Measurements from ENCODE around the gene ABLIM2.

The ABLIM2 gene

GRCh38 chr4:8086783-8087445 lies 71.7 kb downstream of the ABLIM2 start:
- H3K27me3 ChIP-seq (ENCODE audit: control insufficient read depth, insufficient read depth, low read length): no peaks in the 10 kb centered on the region
- no peak overlapping the region for H3K9ac ChIP-seq (ENCODE audit: low read length)
- no peak overlapping the region for H3K4me3 ChIP-seq (ENCODE audit: low read length)
- no peaks in the 10 kb centered on the region for H3K9me3 ChIP-seq (ENCODE audit: control insufficient read depth, low read length)
- H3K36me3 ChIP-seq (ENCODE audit: control insufficient read depth, insufficient read depth, low read length): no peaks in the 10 kb centered on the region
- H3K4me1 ChIP-seq (ENCODE audit: control insufficient read depth, insufficient read depth, low read length): no peaks in the 10 kb centered on the region

GRCh38 chr4:8085491-8086117 lies 73.0 kb downstream of the ABLIM2 start:
- Histone ChIP-seq H3K9me3 (ENCODE audit: control insufficient read depth, low read length) (no peaks in the 10 kb centered on the region), H3K4me3 (ENCODE audit: low read length) (no peak overlapping the region), H3K27me3 (ENCODE audit: control insufficient read depth, insufficient read depth, low read length) (no peaks in the 10 kb centered on the region), H3K9ac (ENCODE audit: low read length) (no peak overlapping the region), H3K36me3 (ENCODE audit: control insufficient read depth, insufficient read depth, low read length) (no peaks in the 10 kb centered on the region), H3K4me1 (ENCODE audit: control insufficient read depth, insufficient read depth, low read length) (no peaks in the 10 kb centered on the region)

DNA sequence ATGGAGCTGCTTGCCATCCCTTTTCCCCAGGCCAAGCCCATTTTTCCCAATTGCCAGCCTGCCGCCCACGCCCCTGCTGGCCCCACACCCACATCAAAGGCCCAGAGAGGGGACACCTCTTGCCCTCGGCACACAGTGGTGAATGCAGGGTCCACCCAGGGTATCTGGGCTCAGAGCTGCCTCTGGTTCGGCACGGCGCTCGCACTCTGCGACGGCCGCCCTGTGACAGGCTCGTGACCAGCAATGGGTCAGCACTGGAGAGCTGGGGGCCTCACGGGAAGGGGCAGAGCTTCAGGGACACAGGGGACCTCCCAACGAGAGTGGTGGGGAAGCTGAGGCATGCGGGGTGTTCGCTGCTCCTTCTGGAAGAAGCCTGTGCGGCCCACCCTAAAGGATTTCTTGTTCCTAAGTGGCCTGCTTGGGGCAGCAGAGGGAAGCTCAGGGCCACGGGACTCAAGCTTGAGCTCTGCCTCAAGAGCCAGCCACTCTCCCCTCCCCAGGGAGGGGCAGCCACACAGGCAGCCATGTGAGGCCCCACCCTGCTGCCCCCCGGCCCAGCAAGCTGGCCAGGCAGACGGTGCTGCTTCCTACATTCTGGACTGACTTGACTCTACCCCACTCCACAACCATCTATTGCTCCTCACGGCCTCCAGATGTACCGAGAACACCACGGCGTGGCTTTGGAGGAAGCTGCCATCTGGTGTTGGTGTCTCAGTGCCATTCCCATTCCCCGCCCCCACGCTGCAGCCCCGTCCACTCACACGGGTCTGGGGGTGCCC lies 73.7 kb downstream of the ABLIM2 start:
- H3K9me3 ChIP-seq (ENCODE audit: control insufficient read depth, low read length): no peaks in the 10 kb centered on the region
- no peaks in the 10 kb centered on the region for H3K27me3 ChIP-seq (ENCODE audit: control insufficient read depth, insufficient read depth, low read length)

GRCh38 chr4:8084031-8084660 lies 74.5 kb downstream of the ABLIM2 start:
- H3K27me3 ChIP-seq (ENCODE audit: control insufficient read depth, insufficient read depth, low read length): no peaks in the 10 kb centered on the region
- H3K4me3 ChIP-seq (ENCODE audit: low read length): no peak overlapping the region
- no peaks in the 10 kb centered on the region for H3K36me3 ChIP-seq (ENCODE audit: control insufficient read depth, insufficient read depth, low read length)

More for the DNA sequence above, 73.7 kb downstream of the ABLIM2 start:
- no peaks in the 10 kb centered on the region for H3K36me3 ChIP-seq (ENCODE audit: control insufficient read depth, insufficient read depth, low read length)
- H3K9ac ChIP-seq (ENCODE audit: low read length): no peak overlapping the region
- H3K4me1 ChIP-seq (ENCODE audit: control insufficient read depth, insufficient read depth, low read length): no peaks in the 10 kb centered on the region
- no peak overlapping the region for H3K4me3 ChIP-seq (ENCODE audit: low read length)

DNA sequence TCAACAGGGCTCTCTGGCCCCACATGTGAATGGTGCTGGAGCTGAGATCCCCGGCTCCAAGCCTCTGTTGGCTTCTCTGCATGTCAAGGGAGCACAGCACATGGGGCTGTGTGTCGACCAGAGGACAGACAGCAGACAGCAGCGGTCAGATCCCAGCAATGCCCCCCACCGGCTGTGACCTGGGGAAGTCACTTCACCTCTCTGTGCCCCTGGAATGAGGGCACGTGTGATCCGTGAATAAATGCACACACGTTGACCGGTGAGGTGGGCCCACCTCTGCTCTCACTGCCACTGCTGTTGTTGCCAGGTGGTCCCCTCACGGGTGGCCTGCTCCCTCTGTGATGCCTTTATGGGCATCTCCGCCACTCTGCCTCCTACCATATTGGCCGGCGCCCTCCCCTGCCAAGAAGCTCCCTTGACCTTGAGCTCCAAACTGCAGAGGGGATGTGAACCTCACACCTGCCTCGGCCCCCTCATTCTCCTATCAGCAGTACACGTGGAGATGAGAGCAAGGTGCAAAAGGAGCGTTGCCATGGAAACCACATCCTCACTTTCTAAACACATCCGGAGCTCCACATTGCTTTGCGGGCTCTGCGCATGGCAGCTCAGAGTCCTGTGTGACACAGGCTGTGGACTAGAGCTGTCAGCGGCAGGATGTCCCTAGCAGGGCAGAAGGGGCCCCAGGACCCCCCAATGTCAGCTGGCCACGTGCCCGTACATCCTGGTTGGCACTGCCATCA lies 75.4 kb downstream of the ABLIM2 start:
- no peak overlapping the region for H3K4me3 ChIP-seq (ENCODE audit: low read length)
- H3K27me3 ChIP-seq (ENCODE audit: control insufficient read depth, insufficient read depth, low read length): no peaks in the 10 kb centered on the region
- no peaks in the 10 kb centered on the region for H3K36me3 ChIP-seq (ENCODE audit: control insufficient read depth, insufficient read depth, low read length)
- H3K9ac ChIP-seq (ENCODE audit: low read length): no peak overlapping the region
- peaks cover 9% of the 10 kb centered on the region for H3K4me1 ChIP-seq (ENCODE audit: control insufficient read depth, insufficient read depth, low read length)
- H3K9me3 ChIP-seq (ENCODE audit: control insufficient read depth, low read length): no peaks in the 10 kb centered on the region

More at GRCh38 chr4:8084031-8084660, 74.5 kb downstream of the ABLIM2 start:
- Histone ChIP-seq H3K4me1 (ENCODE audit: control insufficient read depth, insufficient read depth, low read length) (peaks cover 5% of the 10 kb centered on the region), H3K9me3 (ENCODE audit: control insufficient read depth, low read length) (no peaks in the 10 kb centered on the region), H3K9ac (ENCODE audit: low read length) (no peak overlapping the region)

DNA sequence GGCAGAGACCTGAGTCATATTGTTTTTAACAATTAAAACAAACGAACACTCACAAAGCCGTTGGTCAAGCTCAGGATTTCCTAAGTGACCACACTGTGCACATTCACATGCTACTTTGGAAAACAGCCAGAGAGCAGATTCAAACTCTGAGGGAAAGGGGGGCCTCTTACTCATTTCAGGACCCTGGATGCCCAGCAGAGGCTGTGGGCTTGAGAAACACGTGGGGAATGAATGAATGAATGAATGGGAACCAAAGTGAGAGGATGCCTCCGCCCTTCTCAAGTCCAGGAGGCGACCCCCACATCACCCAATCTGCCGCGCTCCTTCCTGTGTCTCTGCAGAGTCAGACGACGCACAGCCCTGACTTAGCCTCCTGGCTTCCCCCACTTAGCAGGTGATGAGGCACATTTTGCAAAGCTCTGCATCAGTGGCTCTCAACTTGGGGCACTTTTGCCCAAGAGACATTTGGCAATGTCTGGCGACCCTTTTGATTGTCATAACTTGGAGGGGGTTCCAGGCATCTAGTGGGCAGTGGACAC lies 76.0 kb downstream of the ABLIM2 start:
- Histone ChIP-seq H3K4me1 (ENCODE audit: control insufficient read depth, insufficient read depth, low read length) (peaks cover 9% of the 10 kb centered on the region), H3K36me3 (ENCODE audit: control insufficient read depth, insufficient read depth, low read length) (no peaks in the 10 kb centered on the region), H3K9ac (ENCODE audit: low read length) (no peak overlapping the region), H3K9me3 (ENCODE audit: control insufficient read depth, low read length) (no peaks in the 10 kb centered on the region), H3K4me3 (ENCODE audit: low read length) (no peak overlapping the region), H3K27me3 (ENCODE audit: control insufficient read depth, insufficient read depth, low read length) (no peaks in the 10 kb centered on the region)

GRCh38 chr4:8081621-8082516 lies 76.7 kb downstream of the ABLIM2 start:
- peaks cover 9% of the 10 kb centered on the region for H3K4me1 ChIP-seq (ENCODE audit: control insufficient read depth, insufficient read depth, low read length)
- H3K36me3 ChIP-seq (ENCODE audit: control insufficient read depth, insufficient read depth, low read length): no peaks in the 10 kb centered on the region
- no peak overlapping the region for H3K9ac ChIP-seq (ENCODE audit: low read length)
- H3K4me3 ChIP-seq (ENCODE audit: low read length): no peak overlapping the region
- no peaks in the 10 kb centered on the region for H3K9me3 ChIP-seq (ENCODE audit: control insufficient read depth, low read length)
- no peaks in the 10 kb centered on the region for H3K27me3 ChIP-seq (ENCODE audit: control insufficient read depth, insufficient read depth, low read length)

DNA sequence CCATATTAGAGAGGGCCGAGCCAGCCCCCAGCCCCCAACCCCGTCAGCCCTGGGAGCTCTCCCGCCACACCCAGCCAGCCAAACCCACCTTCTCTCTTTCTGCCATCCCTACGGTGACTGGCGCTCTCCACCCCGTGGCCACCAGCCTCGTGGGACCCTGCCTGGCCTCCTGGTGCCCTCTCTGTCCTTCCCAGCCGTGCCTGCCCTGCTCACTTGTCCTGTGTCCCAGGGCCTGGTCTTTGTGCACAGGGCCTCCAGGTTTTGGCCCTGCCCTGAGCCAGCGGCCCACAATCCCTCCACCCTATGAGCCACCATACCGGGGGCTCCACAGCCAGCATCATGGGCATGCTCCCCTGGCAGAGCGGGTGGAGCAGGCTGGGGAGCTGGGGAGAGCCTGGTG lies 77.4 kb downstream of the ABLIM2 start:
- Histone ChIP-seq H3K36me3 (ENCODE audit: control insufficient read depth, insufficient read depth, low read length) (no peaks in the 10 kb centered on the region), H3K9me3 (ENCODE audit: control insufficient read depth, low read length) (no peaks in the 10 kb centered on the region), H3K27me3 (ENCODE audit: control insufficient read depth, insufficient read depth, low read length) (no peaks in the 10 kb centered on the region), H3K9ac (ENCODE audit: low read length) (no peak overlapping the region), H3K4me1 (ENCODE audit: control insufficient read depth, insufficient read depth, low read length) (peaks cover 9% of the 10 kb centered on the region), H3K4me3 (ENCODE audit: low read length) (no peak overlapping the region)

- Histone ChIP-seq H3K9ac (ENCODE audit: low read length) (no peak overlapping the region), H3K36me3 (ENCODE audit: control insufficient read depth, insufficient read depth, low read length) (no peaks in the 10 kb centered on the region), H3K27me3 (ENCODE audit: control insufficient read depth, insufficient read depth, low read length) (no peaks in the 10 kb centered on the region), H3K9me3 (ENCODE audit: control insufficient read depth, low read length) (no peaks in the 10 kb centered on the region), H3K4me1 (ENCODE audit: control insufficient read depth, insufficient read depth, low read length) (peaks cover 9% of the 10 kb centered on the region), H3K4me3 (ENCODE audit: low read length) (no peak overlapping the region)
These were observed 77.9 kb downstream of the ABLIM2 start for GRCh38 chr4:8080754-8081065.

GRCh38 chr4:8079916-8080753 lies 78.5 kb downstream of the ABLIM2 start:
- Histone ChIP-seq H3K9me3 (ENCODE audit: control insufficient read depth, low read length) (no peaks in the 10 kb centered on the region), H3K9ac (ENCODE audit: low read length) (no peak overlapping the region), H3K36me3 (ENCODE audit: control insufficient read depth, insufficient read depth, low read length) (no peaks in the 10 kb centered on the region), H3K27me3 (ENCODE audit: control insufficient read depth, insufficient read depth, low read length) (no peaks in the 10 kb centered on the region), H3K4me1 (ENCODE audit: control insufficient read depth, insufficient read depth, low read length) (peaks cover 9% of the 10 kb centered on the region), H3K4me3 (ENCODE audit: low read length) (no peak overlapping the region)
